Choroid plexus epithelial cell (primary cell): ENCODE results near the gene ORAI1.
"Not testable (repeated sequence)": the region's sequence is repeated elsewhere in the genome, so short reads cannot be mapped to it uniquely, and the experiment has no call there.

ENCODE experiments used
- DNase-seq: peaks from one replicate; pipeline ENCODE4 v3.0.0-alpha.2; 2010; ENCODE audit warnings: low read depth
- H3K4me3 ChIP-seq: 2 replicates; pipeline ENCODE4 v1.5.1; 2011; ENCODE audit warnings: low read depth, mild to moderate bottlenecking, control low read depth, low read length, moderate library complexity
- CTCF ChIP-seq: conservative IDR thresholded peaks from 2 replicates; pipeline ENCODE4 v1.5.1; 2011; ENCODE audit warnings: low read depth, mild to moderate bottlenecking, control low read depth, inconsistent platforms, low read length, moderate library complexity

Gene ORAI1

GRCh38 chr12:121579981-121580868 is 46.1 kb upstream of the ORAI1 start:
- TF ChIP-seq CTCF, result no peak
- peak overlapping the region; percentile 69 for H3K4me3 ChIP-seq
- peak; percentile 55 for DNase-seq

- peak within 1 kb of the TSS; percentile 69 for H3K4me3 ChIP-seq
- DNase-seq, result peak; percentile 79
- peak; percentile 14 for TF ChIP-seq CTCF
These were observed 45.2 kb upstream of the ORAI1 start, which contains the start of gene KDM2B for GRCh38 chr12:121580959-121581685. KDM2B (minus strand) TSS chr12:121581023; CDS start chr12:121580911, 112 bp downstream.

GRCh38 chr12:121581686-121582429 is 44.5 kb upstream of the ORAI1 start:
- DNase-seq, result peak; percentile 26
- peak overlapping the region; percentile 69 for H3K4me3 ChIP-seq
- no peak for TF ChIP-seq CTCF

- TF ChIP-seq CTCF, result no peak
- no peak overlapping the region for H3K4me3 ChIP-seq
- no peak for DNase-seq
These were observed 43.6 kb upstream of the ORAI1 start for GRCh38 chr12:121582583-121583333.

- not testable (repeated sequence) for H3K4me3 ChIP-seq, DNase-seq
These were observed 43.0 kb upstream of the ORAI1 start for GRCh38 chr12:121583334-121583661.

GRCh38 chr12:121584885-121585284 is 41.4 kb upstream of the ORAI1 start:
- H3K4me3 ChIP-seq, DNase-seq: not testable (repeated sequence)

GRCh38 chr12:121590476-121591143 is 35.7 kb upstream of the ORAI1 start:
- peak; percentile 38 for DNase-seq
- TF ChIP-seq CTCF, result no peak
- peak overlapping the region; percentile 43 for H3K4me3 ChIP-seq
